ENCODE measurements around the gene TAC1.

DNA sequence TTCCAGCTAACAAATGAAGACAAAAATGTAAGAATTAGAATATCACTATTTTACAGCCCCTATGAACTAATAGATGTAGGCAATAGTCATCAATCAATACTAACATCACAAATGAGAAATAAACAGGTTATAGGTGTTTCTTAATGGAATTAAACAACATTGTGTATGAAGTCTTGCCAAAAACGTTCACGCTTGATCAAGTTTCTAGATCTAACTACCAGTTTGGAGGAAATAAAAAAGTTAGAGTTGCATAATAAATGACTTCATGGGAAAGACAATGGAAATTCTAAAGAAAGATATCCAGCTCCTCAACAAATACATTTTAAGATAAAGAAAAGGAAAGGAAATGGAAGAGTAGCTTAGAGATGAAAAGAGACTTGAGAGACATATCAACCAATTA, 19.7 kb downstream of the TAC1 start:
- TF ChIP-seq RAD21 (IDR thresholded peaks at IDR 0.05; ENCODE audit: low read depth): no peak
- no peak for TF ChIP-seq TEAD4 (IDR thresholded peaks at IDR 0.05)
- peak; percentile 69 for TF ChIP-seq CEBPB (IDR thresholded peaks at IDR 0.05)
- no peak for TF ChIP-seq FOXM1 (IDR thresholded peaks at IDR 0.05; ENCODE audit: borderline replicate concordance, low read depth)
- no peak for TF ChIP-seq TAF1 (IDR thresholded peaks at IDR 0.05; ENCODE audit: low read depth)
- TF ChIP-seq, protein P1, sequence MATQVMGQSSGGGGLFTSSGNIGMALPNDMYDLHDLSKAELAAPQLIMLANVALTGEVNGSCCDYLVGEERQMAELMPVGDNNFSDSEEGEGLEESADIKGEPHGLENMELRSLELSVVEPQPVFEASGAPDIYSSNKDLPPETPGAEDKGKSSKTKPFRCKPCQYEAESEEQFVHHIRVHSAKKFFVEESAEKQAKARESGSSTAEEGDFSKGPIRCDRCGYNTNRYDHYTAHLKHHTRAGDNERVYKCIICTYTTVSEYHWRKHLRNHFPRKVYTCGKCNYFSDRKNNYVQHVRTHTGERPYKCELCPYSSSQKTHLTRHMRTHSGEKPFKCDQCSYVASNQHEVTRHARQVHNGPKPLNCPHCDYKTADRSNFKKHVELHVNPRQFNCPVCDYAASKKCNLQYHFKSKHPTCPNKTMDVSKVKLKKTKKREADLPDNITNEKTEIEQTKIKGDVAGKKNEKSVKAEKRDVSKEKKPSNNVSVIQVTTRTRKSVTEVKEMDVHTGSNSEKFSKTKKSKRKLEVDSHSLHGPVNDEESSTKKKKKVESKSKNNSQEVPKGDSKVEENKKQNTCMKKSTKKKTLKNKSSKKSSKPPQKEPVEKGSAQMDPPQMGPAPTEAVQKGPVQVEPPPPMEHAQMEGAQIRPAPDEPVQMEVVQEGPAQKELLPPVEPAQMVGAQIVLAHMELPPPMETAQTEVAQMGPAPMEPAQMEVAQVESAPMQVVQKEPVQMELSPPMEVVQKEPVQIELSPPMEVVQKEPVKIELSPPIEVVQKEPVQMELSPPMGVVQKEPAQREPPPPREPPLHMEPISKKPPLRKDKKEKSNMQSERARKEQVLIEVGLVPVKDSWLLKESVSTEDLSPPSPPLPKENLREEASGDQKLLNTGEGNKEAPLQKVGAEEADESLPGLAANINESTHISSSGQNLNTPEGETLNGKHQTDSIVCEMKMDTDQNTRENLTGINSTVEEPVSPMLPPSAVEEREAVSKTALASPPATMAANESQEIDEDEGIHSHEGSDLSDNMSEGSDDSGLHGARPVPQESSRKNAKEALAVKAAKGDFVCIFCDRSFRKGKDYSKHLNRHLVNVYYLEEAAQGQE (IDR thresholded peaks at IDR 0.05; ENCODE audit: low read depth): no peak
- TF ChIP-seq, protein P2, sequence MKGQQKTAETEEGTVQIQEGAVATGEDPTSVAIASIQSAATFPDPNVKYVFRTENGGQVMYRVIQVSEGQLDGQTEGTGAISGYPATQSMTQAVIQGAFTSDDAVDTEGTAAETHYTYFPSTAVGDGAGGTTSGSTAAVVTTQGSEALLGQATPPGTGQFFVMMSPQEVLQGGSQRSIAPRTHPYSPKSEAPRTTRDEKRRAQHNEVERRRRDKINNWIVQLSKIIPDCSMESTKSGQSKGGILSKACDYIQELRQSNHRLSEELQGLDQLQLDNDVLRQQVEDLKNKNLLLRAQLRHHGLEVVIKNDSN (IDR thresholded peaks at IDR 0.05): no peak
- no peak for TF ChIP-seq EGR1 (IDR thresholded peaks at IDR 0.05)
- no peak for TF ChIP-seq EP300 (IDR thresholded peaks at IDR 0.05; ENCODE audit: borderline replicate concordance)
